T-helper 22 cell (primary cell): ENCODE data around the gene CLSTN2.
"Not testable (repeated sequence)": the region's sequence is repeated elsewhere in the genome, so short reads cannot be mapped to it uniquely, and the experiment has no call there.

ENCODE experiments used
- DNase-seq: peaks from one replicate; pipeline ENCODE4 v3.0.0-alpha.2; 2020; ENCODE audit warnings: low read depth

CLSTN2 gene

GRCh38 chr3:140423146-140423545 is 488.2 kb downstream of the CLSTN2 start:
- no peak for DNase-seq

- DNase-seq, result not testable (repeated sequence)
Measured at GRCh38 chr3:140423574-140423973, 488.6 kb downstream of the CLSTN2 start.

DNA sequence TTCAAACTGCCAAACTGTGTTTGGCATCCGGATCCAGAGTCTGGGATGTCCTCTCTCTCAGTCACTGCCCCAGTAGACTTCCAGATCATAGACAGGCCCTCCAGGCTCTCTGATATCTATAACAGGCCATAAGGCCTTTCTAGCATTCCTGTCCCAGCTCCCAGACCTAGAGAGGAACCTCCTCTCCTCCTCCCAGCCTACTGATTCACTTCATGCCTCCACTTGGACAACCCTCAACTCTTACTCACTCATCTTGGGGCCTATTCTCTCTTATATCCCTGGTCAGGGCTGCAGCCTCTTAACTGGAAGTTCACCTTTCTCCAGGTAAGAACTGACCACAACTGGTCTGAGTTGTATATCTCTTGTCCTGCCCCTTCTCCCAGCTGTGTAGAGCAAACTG is 489.2 kb downstream of the CLSTN2 start:
- no peak for DNase-seq

- DNase-seq, result no peak
Measured at GRCh38 chr3:140424726-140425125, 489.7 kb downstream of the CLSTN2 start.

- no peak for DNase-seq
Measured at GRCh38 chr3:140427786-140428185, 492.8 kb downstream of the CLSTN2 start.

GRCh38 chr3:140428380-140428779 is 493.4 kb downstream of the CLSTN2 start:
- DNase-seq, result no peak

DNA sequence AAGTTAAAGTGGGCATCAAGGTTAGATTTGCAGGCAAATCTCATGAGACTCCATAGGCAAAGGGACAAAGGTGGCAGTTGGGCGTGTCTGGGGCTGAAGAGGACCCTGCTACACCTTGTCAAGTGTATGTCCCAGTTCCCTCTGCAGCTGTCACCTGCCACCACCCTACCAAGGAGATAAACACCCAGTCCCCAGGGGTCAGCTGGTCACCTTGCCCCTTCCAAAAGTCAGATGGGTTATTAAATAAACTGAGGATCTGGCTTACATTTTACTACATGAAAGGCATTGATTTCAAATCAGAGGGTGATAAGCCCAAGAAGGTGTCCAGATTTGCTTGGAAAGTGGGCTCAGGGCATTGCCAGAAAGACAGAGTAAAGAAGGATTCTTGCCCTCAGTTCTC is 494.8 kb downstream of the CLSTN2 start:
- DNase-seq, result no peak

- no peak for DNase-seq
Measured at GRCh38 chr3:140430494-140430893, 495.5 kb downstream of the CLSTN2 start.

DNA sequence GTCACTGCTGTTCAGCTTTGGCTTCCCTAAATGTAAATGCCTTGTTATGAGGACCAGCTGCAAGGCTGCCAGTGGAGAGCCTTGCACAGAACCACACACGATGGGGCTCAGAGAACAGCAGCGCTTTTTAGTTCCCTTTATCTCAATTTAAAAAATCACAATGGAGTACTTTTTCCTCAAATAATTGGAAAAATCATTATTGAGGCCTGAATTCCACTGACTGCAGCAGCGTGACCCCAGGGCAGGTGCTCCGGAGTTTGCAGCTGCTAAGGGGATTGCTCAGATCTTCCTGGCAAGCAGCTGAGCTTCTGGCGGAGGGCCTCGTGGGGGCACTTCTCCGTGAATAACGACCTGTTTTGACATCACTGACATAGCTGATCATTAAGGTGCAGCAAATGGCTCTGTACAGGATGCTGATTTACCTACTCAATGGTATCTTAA is 497.3 kb downstream of the CLSTN2 start:
- DNase-seq, result no peak

DNA sequence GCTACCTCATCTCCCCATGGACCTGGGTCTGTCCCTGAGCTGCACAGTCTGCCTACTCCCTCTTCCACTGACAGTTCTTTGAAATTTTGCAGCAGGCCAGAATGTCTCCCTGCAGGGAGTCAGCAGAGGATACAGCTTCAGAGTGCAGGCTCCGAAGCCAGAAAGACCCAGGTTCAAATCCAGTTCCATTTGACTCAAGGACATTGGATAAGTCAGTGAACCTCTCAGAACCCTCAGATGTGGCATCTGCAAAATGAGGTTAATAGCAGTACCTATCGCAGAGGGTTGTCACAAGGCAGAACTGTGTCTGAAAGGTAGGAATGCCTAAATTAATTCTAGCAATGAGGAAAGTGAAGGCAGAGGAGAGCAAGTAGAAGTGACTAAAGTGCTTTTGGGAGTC is 498.4 kb downstream of the CLSTN2 start:
- no peak for DNase-seq

GRCh38 chr3:140434261-140434905 is 499.4 kb downstream of the CLSTN2 start:
- no peak for DNase-seq

- no peak for DNase-seq
Measured at GRCh38 chr3:140436421-140436820, 501.4 kb downstream of the CLSTN2 start.

- no peak for DNase-seq
Measured at GRCh38 chr3:140438736-140439470, 503.9 kb downstream of the CLSTN2 start.

GRCh38 chr3:140439527-140439926 is 504.5 kb downstream of the CLSTN2 start:
- no peak for DNase-seq

- DNase-seq, result no peak
Measured at GRCh38 chr3:140440446-140440845, 505.5 kb downstream of the CLSTN2 start.

DNA sequence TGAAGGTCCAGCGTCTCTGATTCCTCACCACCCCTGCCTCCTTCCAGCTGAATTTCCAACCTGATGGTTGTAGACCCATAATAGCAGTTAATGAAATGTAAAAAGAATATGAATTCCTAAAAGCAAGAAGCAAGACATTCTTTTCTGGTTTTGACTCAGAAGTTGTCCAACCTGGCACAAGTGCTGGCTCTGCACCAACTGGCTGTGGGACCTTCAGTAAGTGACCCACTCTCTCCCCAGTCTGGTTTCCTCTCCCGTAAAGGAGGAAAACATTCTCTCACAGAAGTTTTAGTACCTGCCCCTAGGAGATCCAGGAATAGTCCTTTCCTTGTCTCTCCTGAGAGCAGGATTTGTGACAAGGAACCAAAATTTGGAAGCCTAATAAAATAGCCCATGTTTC is 506.0 kb downstream of the CLSTN2 start:
- DNase-seq, result no peak

DNA sequence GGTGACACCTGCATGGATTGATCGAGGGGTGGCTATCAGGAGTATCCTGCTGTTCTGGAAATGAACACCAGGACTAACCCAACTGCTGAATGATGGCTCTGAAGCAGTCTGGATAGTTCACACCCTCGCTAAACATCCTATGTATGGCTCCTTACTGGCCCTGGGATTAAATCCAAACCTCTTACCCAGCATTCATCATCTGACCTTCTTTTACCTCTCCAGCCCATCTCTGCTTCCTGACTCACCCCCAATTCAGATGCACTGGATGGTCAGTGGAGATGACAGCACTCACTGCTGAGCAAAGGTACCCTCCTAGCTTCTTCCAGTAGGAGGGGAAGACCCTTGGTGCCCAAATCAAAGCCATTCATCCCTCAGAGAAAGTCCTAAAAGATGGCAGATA is 507.6 kb downstream of the CLSTN2 start:
- no peak for DNase-seq

GRCh38 chr3:140443073-140443472 is 508.1 kb downstream of the CLSTN2 start:
- no peak for DNase-seq

- no peak for DNase-seq
Measured at GRCh38 chr3:140443806-140444205, 508.8 kb downstream of the CLSTN2 start.

- no peak for DNase-seq
Measured at GRCh38 chr3:140446734-140447133, 511.7 kb downstream of the CLSTN2 start.

GRCh38 chr3:140447136-140447535 is 512.2 kb downstream of the CLSTN2 start:
- DNase-seq, result no peak

- DNase-seq, result no peak
Measured at GRCh38 chr3:140448001-140448400, 513.0 kb downstream of the CLSTN2 start.

- DNase-seq, result no peak
Measured at GRCh38 chr3:140449413-140450256, 514.6 kb downstream of the CLSTN2 start.
